A549 (cell line): Measurements from ENCODE around the gene CEP192. TPM values are rescaled to one million over a fixed set of nuclear protein-coding genes. Genes with fewer than 3 reads are reported as not detected.

Experiments used
- ATAC-seq, 2 experiments: fragments of 200-7000 bp in 1 of 2; fragments of >200 bp in 1 of 2; cut with Nextera tagmentation in 1 of 2; cut with Tn5 transposase in 1 of 2; 3 replicates each; pipeline versions ENCODE4 v1.8.0 to v1.9.1; 2018 to 2020; ENCODE audit warnings: mild to moderate bottlenecking in 1 of 2, moderate library complexity in 1 of 2
- CTCF ChIA-PET: fragments of 300-600 bp; sonication (Branson Sonifier 250); formaldehyde crosslinking; extraction: SDS; loops from one replicate; lab custom pipeline; 2021; ENCODE audit warnings: antibody characterized with exemption, inconsistent platforms; lab: Yijun Ruan, JAX
- POLR2A ChIA-PET: fragments of 350-600 bp; formaldehyde crosslinking; extraction: SDS; loops from one replicate; lab custom pipeline; 2021; ENCODE audit warnings: antibody characterized with exemption, inconsistent platforms; lab: Yijun Ruan, JAX
- DNase-seq, 2 experiments: peaks; one replicate each; pipeline versions ENCODE4 v3.0.0 to v3.0.0-alpha.2; 2011 to 2016; ENCODE audit warnings: low read depth in 1 of 2, low spot score in 1 of 2
- FAIRE-seq: peaks from 2 replicates; lab custom pipeline; 2011; peaks lifted over from hg19 to GRCh38; lab: Jason Lieb, UNC
- H3K27ac ChIP-seq, 2 experiments: fragments of >200 bp; sonication (Bioruptor Twin); formaldehyde crosslinking; 3 replicates each; pipeline ENCODE4 v1.5.1; 2016 to 2017
- H3K4me1 ChIP-seq: fragments of >200 bp; sonication (Bioruptor Twin); formaldehyde crosslinking; 3 replicates; pipeline ENCODE4 v1.6.1; 2016
- H3K4me2 ChIP-seq: fragments of >200 bp; sonication (Bioruptor Twin); formaldehyde crosslinking; 3 replicates; pipeline ENCODE4 v1.6.1; 2016
- H3K4me3 ChIP-seq: fragments of >200 bp; sonication (Bioruptor Twin); formaldehyde crosslinking; 3 replicates; pipeline ENCODE4 v1.5.1; 2016
- H3K9me3 ChIP-seq: fragments of >200 bp; sonication (Bioruptor Twin); formaldehyde crosslinking; 3 replicates; pipeline ENCODE4 v1.6.1; 2016
- CBX2 ChIP-seq: fragments of 200-600 bp; sonication (generic); IDR thresholded peaks from 2 replicates; pipeline ENCODE4 v1.6.1; 2016; ENCODE audit warnings: low read depth, mild to moderate bottlenecking, borderline replicate concordance
- CBX8 ChIP-seq: fragments of 200-600 bp; sonication (generic); IDR thresholded peaks from 2 replicates; pipeline ENCODE4 v1.6.1; 2016
- CHD4 ChIP-seq: fragments of 200-600 bp; sonication (generic); IDR thresholded peaks from 2 replicates; pipeline ENCODE4 v1.6.1; 2016; ENCODE audit warnings: antibody characterized with exemption, mild to moderate bottlenecking, borderline replicate concordance
- EHF ChIP-seq: fragments of 250-450 bp; sonication (Bioruptor Pico); IDR thresholded peaks from 2 replicates; pipeline ENCODE4 v1.5.0; 2020; ENCODE audit warnings: mild to moderate bottlenecking
- EHMT2 ChIP-seq: fragments of 200-600 bp; sonication (generic); IDR thresholded peaks from 2 replicates; pipeline ENCODE4 v1.6.1; 2016; ENCODE audit warnings: antibody characterized with exemption, low read depth, mild to moderate bottlenecking, moderate library complexity
- EP300 ChIP-seq, 2 experiments: fragments of >200 bp; sonication (Bioruptor Twin); formaldehyde crosslinking; IDR thresholded peaks; 2 replicates in 1 of 2; 3 replicates in 1 of 2; pipeline ENCODE4 v1.6.1; 2016 to 2017
- FOSL2 ChIP-seq, 2 experiments: fragments of 450-650 bp in 1 of 2; fragments of >200 bp in 1 of 2; sonication (Bioruptor Twin) in 1 of 2; formaldehyde crosslinking; IDR thresholded peaks; 2 replicates each; pipeline versions ENCODE4 v1.5.0 to v1.6.1; 2016 to 2020; ENCODE audit warnings: mild to moderate bottlenecking in 1 of 2, moderate library complexity in 1 of 2
- FOXS1 ChIP-seq: fragments of 250-450 bp; sonication (Bioruptor Pico); IDR thresholded peaks from 2 replicates; pipeline ENCODE4 v1.5.0; 2020; ENCODE audit warnings: mild to moderate bottlenecking, moderate library complexity
- HDAC2 ChIP-seq: fragments of 200-600 bp; sonication (generic); IDR thresholded peaks from 2 replicates; pipeline ENCODE4 v1.6.1; 2016
- HEYL ChIP-seq: fragments of 250-450 bp; sonication (Bioruptor Pico); IDR thresholded peaks from 2 replicates; pipeline ENCODE4 v1.8.0; 2021; ENCODE audit warnings: mild to moderate bottlenecking, moderate library complexity
- HOXA7 ChIP-seq: fragments of 250-450 bp; sonication (Bioruptor Pico); IDR thresholded peaks from 2 replicates; pipeline ENCODE4 v1.5.0; 2020; ENCODE audit warnings: mild to moderate bottlenecking, moderate library complexity
- HOXB13 ChIP-seq: fragments of 250-450 bp; sonication (Bioruptor Pico); IDR thresholded peaks from 2 replicates; pipeline ENCODE4 v1.5.0; 2020; ENCODE audit warnings: low read depth, mild to moderate bottlenecking, moderate library complexity
- HOXB5 ChIP-seq: fragments of 250-450 bp; sonication (Bioruptor Pico); IDR thresholded peaks from 2 replicates; pipeline ENCODE4 v1.5.0; 2020; ENCODE audit warnings: mild to moderate bottlenecking, moderate library complexity
- JUNB ChIP-seq: fragments of >200 bp; sonication (Bioruptor Twin); formaldehyde crosslinking; IDR thresholded peaks from 2 replicates; pipeline ENCODE4 v1.6.1; 2016
- KDM1A ChIP-seq: fragments of 200-600 bp; sonication (generic); IDR thresholded peaks from 2 replicates; pipeline ENCODE4 v1.6.1; 2016; ENCODE audit warnings: low read depth, mild to moderate bottlenecking
- MAFK ChIP-seq: fragments of 450-650 bp; IDR thresholded peaks from 2 replicates; pipeline ENCODE4 v1.6.1; 2014; ENCODE audit not compliant: partially characterized antibody
- NFE2L2 ChIP-seq: fragments of 150-350 bp; conservative IDR thresholded peaks from 2 replicates; pipeline ENCODE4 v1.6.1; 2014; ENCODE audit warnings: low read length
- NPAS2 ChIP-seq: fragments of 250-450 bp; sonication (Bioruptor Pico); IDR thresholded peaks from 2 replicates; pipeline ENCODE4 v1.8.0; 2022; ENCODE audit warnings: mild to moderate bottlenecking, moderate library complexity, borderline replicate concordance
- NR3C1 ChIP-seq: fragments of >200 bp; sonication (Bioruptor Twin); formaldehyde crosslinking; IDR thresholded peaks from 3 replicates; pipeline ENCODE4 v1.6.1; 2017
- PHF8 ChIP-seq: fragments of 200-600 bp; sonication (generic); IDR thresholded peaks from 2 replicates; pipeline ENCODE4 v1.6.1; 2016; ENCODE audit warnings: low read depth, mild to moderate bottlenecking, antibody characterized with exemption, moderate library complexity, borderline replicate concordance
- POLR2AphosphoS2 ChIP-seq: conservative IDR thresholded peaks from 2 replicates; pipeline ENCODE4 v1.6.1; 2012; ENCODE audit warnings: low read length, improper control_type of control experiment, inconsistent platforms
- RAD21 ChIP-seq, 2 experiments: fragments of >200 bp in 1 of 2; sonication (Bioruptor Twin) in 1 of 2; formaldehyde crosslinking in 1 of 2; IDR thresholded peaks in 1 of 2; conservative IDR thresholded peaks in 1 of 2; 2 replicates in 1 of 2; 3 replicates in 1 of 2; pipeline ENCODE4 v1.6.1; 2012 to 2018; ENCODE audit warnings: inconsistent platforms in 1 of 2
- RARB ChIP-seq: fragments of 250-450 bp; sonication (Bioruptor Pico); IDR thresholded peaks from 2 replicates; pipeline ENCODE4 v1.8.0; 2021; ENCODE audit warnings: mild to moderate bottlenecking, moderate library complexity
- RCOR1 ChIP-seq: fragments of 150-350 bp; IDR thresholded peaks from 2 replicates; pipeline ENCODE4 v1.6.1; 2014; ENCODE audit warnings: antibody characterized with exemption, low read length, low read depth
- SMC3 ChIP-seq: fragments of >200 bp; sonication (Bioruptor Twin); formaldehyde crosslinking; IDR thresholded peaks from 3 replicates; pipeline ENCODE4 v1.6.1; 2018; ENCODE audit warnings: inconsistent platforms
- SREBF2 ChIP-seq: fragments of 450-650 bp; IDR thresholded peaks from 2 replicates; pipeline ENCODE4 v1.6.1; 2014; ENCODE audit warnings: mild to moderate bottlenecking, moderate library complexity
- TP53 ChIP-seq: fragments of 250-450 bp; sonication (Bioruptor Pico); IDR thresholded peaks from 2 replicates; pipeline ENCODE4 v1.5.0; 2021; ENCODE audit warnings: mild to moderate bottlenecking, moderate library complexity
- ZFP36 ChIP-seq: fragments of 450-650 bp; IDR thresholded peaks from 2 replicates; pipeline ENCODE4 v1.6.1; 2014; ENCODE audit warnings: borderline replicate concordance; ENCODE audit not compliant: partially characterized antibody
- ZSCAN20 ChIP-seq: fragments of 250-450 bp; sonication (Bioruptor Pico); IDR thresholded peaks from 2 replicates; pipeline ENCODE4 v1.8.0; 2022; ENCODE audit warnings: mild to moderate bottlenecking, moderate library complexity
- WGBS: methylation state at CpG from one replicate; pipeline ENCODE4 v1.1.6; 2017; ENCODE audit errors: missing lambda C conversion rate; 5-methylcytosine and 5-hydroxymethylcytosine counted together
- polyA plus RNA-seq, 4 experiments: library from polyadenylated mRNA; depleted of rRNA in 3 of 4; stranded (reverse); fragments of >200 nt; fragmentation: RNase III in 1 of 4; extraction: RNeasy Plus Mini Kit Qiagen cat#74134 plus additional on column Dnase treatment in 1 of 4; gene quantifications; 2 replicates in 3 of 4; 3 replicates in 1 of 4; pipeline ENCODE4 v1.2.3, GENCODE V29; 2011 to 2017
- TF ChIP-seq, protein P1 (sequence below): fragments of >200 bp; sonication (Bioruptor Twin); formaldehyde crosslinking; IDR thresholded peaks from 2 replicates; pipeline ENCODE4 v1.6.1; 2016
- TF ChIP-seq, protein P2 (sequence below): IDR thresholded peaks from 2 replicates; pipeline ENCODE4 v1.6.1; 2012; ENCODE audit warnings: low read depth, borderline replicate concordance
- TF ChIP-seq, protein P3 (sequence below): fragments of 250-450 bp; sonication (Bioruptor Pico); IDR thresholded peaks from 2 replicates; pipeline ENCODE4 v1.5.0; 2021; ENCODE audit warnings: mild to moderate bottlenecking, moderate library complexity, borderline replicate concordance
- TF ChIP-seq, protein P4 (sequence below): IDR thresholded peaks from 2 replicates; pipeline ENCODE4 v1.6.1; 2012

The CEP192 gene
- polyA plus RNA-seq, 2 of the 4 experiments (the other 2 are of a cell fraction): 8.9 to 21.1 TPM

DNA sequence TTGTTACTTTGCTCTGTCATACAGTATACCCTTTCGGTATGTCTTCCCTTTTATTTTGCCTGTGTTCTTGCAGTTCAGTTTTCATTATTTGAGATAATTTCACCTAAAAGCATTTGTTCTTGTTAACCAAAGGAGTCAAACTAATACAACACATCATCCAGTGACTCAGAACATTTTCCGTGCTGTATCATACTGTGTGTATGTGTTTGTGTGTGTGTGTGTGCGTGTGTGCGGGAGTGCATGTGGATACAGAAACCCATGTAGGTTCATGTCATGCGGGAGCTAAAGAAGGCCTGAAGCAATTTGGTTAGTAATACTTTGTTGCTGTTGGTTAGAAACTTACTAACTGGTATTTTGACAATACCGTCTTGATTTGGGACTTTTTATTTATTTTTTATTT lies 60.0 kb downstream of the CEP192 start:
- DNase-seq (no peak), FAIRE-seq (no peak), ATAC-seq (no peak)
- no peaks in the 10 kb centered on the region for H3K4me1 ChIP-seq
- H3K4me3 ChIP-seq: no peak overlapping the region
- ChIA-PET CTCF (interaction anchor here (0.7 kb wide), 1 partner anchor 9 kb away, joined by 3 read pairs; no protein-coding TSS in a partner anchor), POLR2A (no interaction called here)
- WGBS: 97% methylated on average over 6 of the region's 6 CpGs
- no peak overlapping the region for H3K27ac ChIP-seq
- TF ChIP-seq RAD21 (conservative IDR thresholded peaks at IDR 0.05 in 1 of 2, IDR thresholded peaks at IDR 0.05 in 1 of 2) (no peak), HDAC2 (no peak), ZSCAN20 (no peak), CBX2 (no peak), MAFK (no peak), PHF8 (no peak), HOXA7 (no peak), HOXB5 (CRISPR knock-in tag) (no peak), RARB (CRISPR knock-in tag) (no peak), RCOR1 (no peak)
- TF ChIP-seq, protein P1, sequence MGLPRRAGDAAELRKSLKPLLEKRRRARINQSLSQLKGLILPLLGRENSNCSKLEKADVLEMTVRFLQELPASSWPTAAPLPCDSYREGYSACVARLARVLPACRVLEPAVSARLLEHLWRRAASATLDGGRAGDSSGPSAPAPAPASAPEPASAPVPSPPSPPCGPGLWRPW: no peak
- TF ChIP-seq, protein P2, sequence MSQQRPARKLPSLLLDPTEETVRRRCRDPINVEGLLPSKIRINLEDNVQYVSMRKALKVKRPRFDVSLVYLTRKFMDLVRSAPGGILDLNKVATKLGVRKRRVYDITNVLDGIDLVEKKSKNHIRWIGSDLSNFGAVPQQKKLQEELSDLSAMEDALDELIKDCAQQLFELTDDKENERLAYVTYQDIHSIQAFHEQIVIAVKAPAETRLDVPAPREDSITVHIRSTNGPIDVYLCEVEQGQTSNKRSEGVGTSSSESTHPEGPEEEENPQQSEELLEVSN: no peak
- TF ChIP-seq, protein P3, sequence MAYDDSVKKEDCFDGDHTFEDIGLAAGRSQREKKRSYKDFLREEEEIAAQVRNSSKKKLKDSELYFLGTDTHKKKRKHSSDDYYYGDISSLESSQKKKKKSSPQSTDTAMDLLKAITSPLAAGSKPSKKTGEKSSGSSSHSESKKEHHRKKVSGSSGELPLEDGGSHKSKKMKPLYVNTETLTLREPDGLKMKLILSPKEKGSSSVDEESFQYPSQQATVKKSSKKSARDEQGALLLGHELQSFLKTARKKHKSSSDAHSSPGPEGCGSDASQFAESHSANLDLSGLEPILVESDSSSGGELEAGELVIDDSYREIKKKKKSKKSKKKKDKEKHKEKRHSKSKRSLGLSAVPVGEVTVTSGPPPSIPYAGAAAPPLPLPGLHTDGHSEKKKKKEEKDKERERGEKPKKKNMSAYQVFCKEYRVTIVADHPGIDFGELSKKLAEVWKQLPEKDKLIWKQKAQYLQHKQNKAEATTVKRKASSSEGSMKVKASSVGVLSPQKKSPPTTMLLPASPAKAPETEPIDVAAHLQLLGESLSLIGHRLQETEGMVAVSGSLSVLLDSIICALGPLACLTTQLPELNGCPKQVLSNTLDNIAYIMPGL (CRISPR knock-in tag): no peak
- TF ChIP-seq, protein P4, sequence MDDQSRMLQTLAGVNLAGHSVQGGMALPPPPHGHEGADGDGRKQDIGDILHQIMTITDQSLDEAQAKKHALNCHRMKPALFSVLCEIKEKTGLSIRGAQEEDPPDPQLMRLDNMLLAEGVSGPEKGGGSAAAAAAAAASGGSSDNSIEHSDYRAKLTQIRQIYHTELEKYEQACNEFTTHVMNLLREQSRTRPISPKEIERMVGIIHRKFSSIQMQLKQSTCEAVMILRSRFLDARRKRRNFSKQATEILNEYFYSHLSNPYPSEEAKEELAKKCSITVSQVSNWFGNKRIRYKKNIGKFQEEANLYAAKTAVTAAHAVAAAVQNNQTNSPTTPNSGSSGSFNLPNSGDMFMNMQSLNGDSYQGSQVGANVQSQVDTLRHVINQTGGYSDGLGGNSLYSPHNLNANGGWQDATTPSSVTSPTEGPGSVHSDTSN: no peak
- no peak overlapping the region for H3K4me2 ChIP-seq
- no peaks in the 10 kb centered on the region for H3K9me3 ChIP-seq

DNA sequence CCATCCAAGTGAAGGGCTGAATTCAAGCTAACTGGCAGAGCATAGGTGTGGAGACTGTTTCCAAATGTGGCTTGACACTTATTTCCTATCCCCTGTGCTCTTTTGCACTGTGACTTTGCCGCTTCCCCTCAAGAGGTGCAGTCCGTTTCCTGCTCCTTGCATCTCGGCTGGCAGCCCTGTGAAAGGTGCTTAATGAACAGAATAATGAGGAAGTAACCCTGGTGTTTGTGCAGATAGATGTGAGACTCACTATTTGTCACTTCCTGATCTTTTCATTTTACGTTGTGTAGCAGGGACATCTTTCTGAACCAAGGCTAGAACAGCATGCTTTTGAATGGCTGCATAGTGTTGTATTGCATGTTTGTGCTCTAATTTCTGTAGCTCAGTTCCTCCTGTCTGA lies 60.8 kb downstream of the CEP192 start:
- no peak for DNase-seq
- TF ChIP-seq POLR2AphosphoS2 (no peak), HEYL (CRISPR knock-in tag) (no peak), SMC3 (no peak), RAD21 (conservative IDR thresholded peaks at IDR 0.05 in 1 of 2, IDR thresholded peaks at IDR 0.05 in 1 of 2) (no peak), JUNB (no peak), EHF (no peak), CHD4 (no peak), EHMT2 (no peak), NR3C1 (no peak), PHF8 (no peak)
- TF ChIP-seq, all 56 proteins: peak for 0
- no peak for FAIRE-seq
- H3K4me3 ChIP-seq: no peak overlapping the region
- no peaks in the 10 kb centered on the region for H3K4me1 ChIP-seq
- no peak overlapping the region for H3K27ac ChIP-seq
- no peaks in the 10 kb centered on the region for H3K9me3 ChIP-seq
- ATAC-seq: no peak
- ChIA-PET POLR2A (no interaction called here), CTCF (interaction anchor here (0.7 kb wide), 1 partner anchor 10 kb away, joined by 3 read pairs; no protein-coding TSS in a partner anchor)
- 92% methylated on average over 4 of the region's 4 CpGs for WGBS
- no peak overlapping the region for H3K4me2 ChIP-seq

DNA sequence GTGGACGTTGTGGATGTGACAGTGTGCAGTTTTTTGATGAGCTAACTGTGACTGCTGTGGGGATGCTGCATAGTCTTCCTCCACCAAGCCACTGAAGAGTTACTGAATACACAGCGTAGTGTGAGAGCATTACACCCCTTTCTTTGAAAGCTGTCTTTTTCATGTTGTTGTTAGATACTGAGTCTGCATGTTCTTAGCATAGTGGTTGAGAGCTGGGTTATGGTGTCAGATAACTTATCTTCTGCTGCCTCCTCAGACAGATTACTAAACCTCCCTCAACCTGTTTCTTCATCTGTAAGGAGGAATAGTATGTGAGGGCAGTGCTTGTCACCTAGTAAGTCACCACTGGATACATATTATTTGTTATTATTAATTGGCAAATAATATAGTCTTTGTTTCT lies 63.2 kb downstream of the CEP192 start:
- WGBS: 97% methylated on average over 2 of the region's 2 CpGs
- H3K4me2 ChIP-seq: no peak overlapping the region
- ATAC-seq (no peak), DNase-seq (no peak), FAIRE-seq (no peak)
- CTCF ChIA-PET: interaction anchor here (0.5 to 1.0 kb wide), 3 partner anchors 8 to 51 kb away, joined by 3 to 5 read pairs (median 3); no protein-coding TSS in a partner anchor
- POLR2A ChIA-PET: no interaction called here
- H3K4me1 ChIP-seq: no peaks in the 10 kb centered on the region
- no peak overlapping the region for H3K4me3 ChIP-seq
- TF ChIP-seq CBX8 (no peak), HOXB13 (CRISPR knock-in tag) (no peak), EHF (no peak), RAD21 (conservative IDR thresholded peaks at IDR 0.05 in 1 of 2, IDR thresholded peaks at IDR 0.05 in 1 of 2) (no peak), SREBF2 (no peak), HOXB5 (CRISPR knock-in tag) (no peak), CBX2 (no peak), EP300 (IDR thresholded peaks at IDR 0.05) (no peak), NPAS2 (CRISPR knock-in tag) (no peak), FOXS1 (CRISPR knock-in tag) (no peak), NFE2L2 (no peak), TP53 (CRISPR knock-in tag) (no peak), KDM1A (no peak), FOSL2 (IDR thresholded peaks at IDR 0.05) (no peak), FOSL2 (CRISPR knock-in tag; IDR thresholded peaks at IDR 0.05) (no peak), ZFP36 (no peak)
- H3K27ac ChIP-seq: no peak overlapping the region
- H3K9me3 ChIP-seq: no peaks in the 10 kb centered on the region
